T-cell (primary cell): ENCODE measurements around the gene ABHD6. TPM values are rescaled to one million over a fixed set of nuclear protein-coding genes. Genes with fewer than 3 reads are reported as not detected.

ENCODE experiments used
- ATAC-seq, 4 experiments: fragments of 200-7000 bp in 3 of 4; fragments of 150-1000 bp in 1 of 4; cut with Tn5 transposase; replicated peaks in 1 of 4; 1 replicate in 3 of 4; 2 replicates in 1 of 4; pipeline ENCODE4 v1.10.0; 2021; ENCODE audit warnings: moderate library complexity in 3 of 4, mild to moderate bottlenecking in 2 of 4, moderate number of reproducible peaks in 1 of 4
- CTCF ChIA-PET, 2 donors: fragments of 300-600 bp; sonication (Branson Sonifier 250); formaldehyde crosslinking; loops; one replicate each; lab custom pipeline; 2022; ENCODE audit warnings: antibody characterized with exemption in 2 of 2; lab: Charles Lee
- POLR2A ChIA-PET, 2 donors: fragments of 300-600 bp; sonication (Branson Sonifier 250); formaldehyde crosslinking; loops; one replicate each; lab custom pipeline; 2022; ENCODE audit warnings: antibody characterized with exemption in 2 of 2; lab: Charles Lee
- DNase-seq, 35 experiments: peaks; one replicate each; pipeline versions ENCODE4 v3.0.0 to v3.0.0-alpha.2; 2013 to 2023
- H3K27ac ChIP-seq: one replicate; pipeline ENCODE4 v1.5.1; 2013; ENCODE audit warnings: low read length
- H3K27me3 ChIP-seq, 2 experiments: replicated peaks in 1 of 2; 1 replicate in 1 of 2; 2 replicates in 1 of 2; pipeline versions ENCODE4 v1.6.1 to v1.7.0; 2013; ENCODE audit warnings: low read length in 1 of 2, mixed read lengths in 1 of 2; ENCODE audit not compliant: control insufficient read depth in 2 of 2, insufficient read depth in 2 of 2; ENCODE audit errors: extremely low read depth in 1 of 2
- H3K36me3 ChIP-seq, 2 donors: 1 replicate in 1 of 2; 2 replicates in 1 of 2; pipeline versions ENCODE4 v1.6.1 to v1.7.0; 2013; ENCODE audit warnings: low read length in 1 of 2; ENCODE audit not compliant: control insufficient read depth in 2 of 2, insufficient read depth in 1 of 2; ENCODE audit errors: extremely low read depth in 1 of 2
- H3K4me1 ChIP-seq, 2 experiments: 1 replicate in 1 of 2; 2 replicates in 1 of 2; pipeline versions ENCODE4 v1.6.1 to v1.7.0; 2013; ENCODE audit warnings: low read length in 2 of 2, mixed read lengths in 1 of 2; ENCODE audit not compliant: insufficient read depth in 2 of 2, control insufficient read depth in 1 of 2; ENCODE audit errors: extremely low read depth in 1 of 2
- H3K4me3 ChIP-seq, 2 donors: 1 replicate in 1 of 2; 2 replicates in 1 of 2; pipeline versions ENCODE4 v1.5.1 to v1.7.0; 2013; ENCODE audit warnings: mild to moderate bottlenecking in 2 of 2, low read length in 1 of 2, moderate library complexity in 1 of 2; ENCODE audit not compliant: control insufficient read depth in 1 of 2; ENCODE audit errors: extremely low read depth in 1 of 2
- H3K9me3 ChIP-seq: 2 replicates; pipeline ENCODE4 v1.7.0; 2013
- H3K27ac Mint-ChIP-seq, 2 donors: one replicate each; pipeline ENCODE4 v1.8.0; 2020 to 2021; ENCODE audit warnings: mild to moderate bottlenecking in 2 of 2, mixed read lengths in 2 of 2
- H3K27me3 Mint-ChIP-seq, 2 donors: one replicate each; pipeline ENCODE4 v1.8.0; 2021 to 2022; ENCODE audit warnings: mixed read lengths in 2 of 2
- H3K36me3 Mint-ChIP-seq: one replicate; pipeline ENCODE4 v1.8.0; 2021; ENCODE audit warnings: mixed read lengths
- H3K4me1 Mint-ChIP-seq, 3 donors: one replicate each; pipeline ENCODE4 v1.8.0; 2020 to 2022; ENCODE audit warnings: mixed read lengths in 3 of 3, mild to moderate bottlenecking in 1 of 3
- H3K4me3 Mint-ChIP-seq, 3 donors: one replicate each; pipeline ENCODE4 v1.8.0; 2020 to 2022; ENCODE audit warnings: mild to moderate bottlenecking in 3 of 3, mixed read lengths in 3 of 3, moderate library complexity in 3 of 3
- H3K9me3 Mint-ChIP-seq, 3 donors: one replicate each; pipeline ENCODE4 v1.8.0; 2020 to 2022; ENCODE audit warnings: mixed read lengths in 3 of 3
- WGBS: methylation state at CpG from one replicate; pipeline ENCODE4 v1.1.5; 2013; ENCODE audit warnings: missing lambda C conversion rate; ENCODE audit not compliant: insufficient coverage; 5-methylcytosine and 5-hydroxymethylcytosine counted together
- total RNA-seq, 35 experiments: library from RNA in 6 of 35; stranded (reverse) in 6 of 35; fragments of 120-200 nt in 1 of 35; gene quantifications; one replicate each; pipeline versions ENCODE4 v1.2.1 to v1.2.4 and lab custom pipeline; 2013 to 2026

ABHD6 gene
- total RNA-seq, 5 donors from 2014 or later (not counting 1 experiment from before 2014, with no cell fraction given) = 3.9 to 7.0 (median 5.5) TPM

DNA sequence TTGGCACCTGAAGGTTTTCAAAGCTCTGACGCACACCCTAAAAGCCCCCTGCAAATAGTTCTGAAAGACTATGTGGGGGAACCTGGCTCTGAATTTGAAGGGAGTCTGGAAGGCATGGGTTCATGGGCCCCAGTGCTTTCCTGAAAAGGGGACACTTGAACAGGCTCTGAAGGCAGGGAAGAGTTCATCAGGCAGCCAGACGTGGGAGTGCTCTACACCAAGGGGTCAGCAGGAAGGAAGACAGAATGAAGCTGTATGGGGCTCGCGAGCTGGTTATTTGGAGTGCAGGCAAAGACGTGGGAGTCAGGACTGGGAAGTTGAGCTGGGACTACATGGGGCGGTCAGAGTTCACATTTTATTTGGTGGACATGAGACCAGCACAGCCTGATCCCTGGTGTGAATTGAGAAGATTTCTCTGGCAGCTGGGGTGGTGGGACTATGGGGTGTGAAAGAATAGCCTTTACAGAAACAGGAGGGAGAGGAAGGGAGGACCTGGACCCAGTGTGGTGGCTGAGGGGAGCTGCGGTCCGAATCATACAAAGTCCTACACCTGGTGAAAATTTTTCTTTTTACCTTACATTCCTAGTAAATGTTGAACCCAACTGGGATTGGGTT is 12.6 kb downstream of the ABHD6 start:
- no peaks in the 10 kb centered on the region for H3K9me3 ChIP-seq
- H3K27ac Mint-ChIP-seq = no peak overlapping the region
- CTCF ChIA-PET = no interaction called here
- H3K4me3 Mint-ChIP-seq = no peak overlapping the region
- POLR2A ChIA-PET = no interaction called here
- H3K36me3 ChIP-seq = peaks cover 0 to 3% of the 10 kb centered on the region in 2 donors
- peaks cover 8% of the 10 kb centered on the region for H3K36me3 Mint-ChIP-seq
- no peaks in the 10 kb centered on the region for H3K9me3 Mint-ChIP-seq
- ATAC-seq (no peak), DNase-seq (no peak)
- no peaks in the 10 kb centered on the region for H3K27me3 ChIP-seq
- H3K4me3 ChIP-seq = no peak overlapping the region
- H3K4me1 ChIP-seq = peaks cover 0 to 2% of the 10 kb centered on the region in 2 experiments
- no peaks in the 10 kb centered on the region for H3K27me3 Mint-ChIP-seq
- H3K4me1 Mint-ChIP-seq = peaks cover 0 to 14% (median 6%) of the 10 kb centered on the region in 3 donors
- no peak overlapping the region for H3K27ac ChIP-seq
- WGBS = 96% methylated on average over 5 of the region's 8 CpGs

DNA sequence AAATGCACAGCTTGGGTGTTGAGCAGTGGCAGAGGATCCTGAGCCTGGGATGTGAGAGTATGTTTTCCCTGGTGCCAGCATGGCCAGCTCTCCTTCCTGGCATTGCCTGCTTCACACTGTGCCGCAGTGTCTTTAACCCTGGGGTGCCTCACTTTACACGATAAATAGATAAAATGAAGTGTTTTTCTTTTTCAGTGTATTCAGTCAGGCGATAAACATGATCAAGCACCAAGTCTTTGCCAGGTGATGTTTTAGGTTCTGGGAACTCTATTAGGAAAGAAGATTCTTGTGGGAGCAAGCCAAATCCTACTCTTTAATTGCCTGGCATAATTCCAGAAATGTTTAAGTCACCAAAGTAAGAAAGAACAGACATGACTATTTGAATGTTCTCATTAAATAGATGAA is 14.0 kb downstream of the ABHD6 start:
- Mint-ChIP-seq H3K36me3 (peaks cover 16% of the 10 kb centered on the region), H3K27me3 (no peaks in the 10 kb centered on the region), H3K4me1 (peaks cover 0 to 14% (median 6%) of the 10 kb centered on the region in 3 donors), H3K9me3 (no peaks in the 10 kb centered on the region), H3K27ac (no peak overlapping the region), H3K4me3 (no peak overlapping the region)
- Histone ChIP-seq H3K9me3 (no peaks in the 10 kb centered on the region), H3K36me3 (peaks cover 0 to 3% of the 10 kb centered on the region in 2 donors), H3K4me1 (peaks cover 0 to 2% of the 10 kb centered on the region in 2 experiments), H3K4me3 (no peak overlapping the region), H3K27me3 (no peaks in the 10 kb centered on the region), H3K27ac (no peak overlapping the region)
- ChIA-PET POLR2A (interaction anchor here in 1 of 2 donors (0.5 kb wide), 1 partner anchor 365 kb away, joined by 6 read pairs; no protein-coding TSS in a partner anchor), CTCF (no interaction called here)
- WGBS = 100% methylated on average over 3 of the region's 3 CpGs
- ATAC-seq (no peak), DNase-seq (no peak)

DNA sequence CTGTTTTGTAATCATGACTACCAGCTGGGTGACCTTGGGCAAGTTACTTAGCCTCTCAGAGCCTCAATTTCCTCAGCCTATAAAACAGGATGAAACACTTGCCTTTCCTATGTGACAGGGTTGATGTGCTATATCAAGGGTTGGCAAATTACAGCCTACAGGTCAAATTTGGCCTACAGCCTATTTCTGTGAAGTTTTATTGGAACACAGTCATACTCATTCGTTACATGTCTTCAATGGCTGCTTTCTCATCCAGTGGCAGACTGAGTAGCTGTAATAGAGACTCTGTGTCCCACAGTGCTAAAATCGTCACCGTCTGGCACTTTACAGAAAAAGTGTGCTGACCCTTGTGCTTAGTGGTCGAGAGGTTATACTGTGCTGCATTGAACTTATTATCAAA is 16.6 kb downstream of the ABHD6 start:
- ChIA-PET CTCF (interaction anchor here in 1 of 2 donors (0.5 kb wide), 1 partner anchor 23 kb away, joined by 6 read pairs; no protein-coding TSS in a partner anchor), POLR2A (no interaction called here)
- H3K27me3 ChIP-seq = no peaks in the 10 kb centered on the region
- no peaks in the 10 kb centered on the region for H3K27me3 Mint-ChIP-seq
- no peaks in the 10 kb centered on the region for H3K9me3 Mint-ChIP-seq
- WGBS = 100% methylated on average over 1 of the region's 4 CpGs
- H3K9me3 ChIP-seq = no peaks in the 10 kb centered on the region
- peaks cover 0 to 2% of the 10 kb centered on the region in 2 experiments for H3K4me1 ChIP-seq
- H3K36me3 Mint-ChIP-seq = peaks cover 36% of the 10 kb centered on the region
- H3K27ac ChIP-seq = no peak overlapping the region
- no peak overlapping the region for H3K4me3 ChIP-seq
- ATAC-seq (no peak), DNase-seq (no peak)
- H3K27ac Mint-ChIP-seq = no peak overlapping the region
- no peak overlapping the region for H3K4me3 Mint-ChIP-seq
- peaks cover 7 to 14% of the 10 kb centered on the region in 2 donors for H3K36me3 ChIP-seq
- H3K4me1 Mint-ChIP-seq = peaks cover 0 to 11% (median 6%) of the 10 kb centered on the region in 3 donors

DNA sequence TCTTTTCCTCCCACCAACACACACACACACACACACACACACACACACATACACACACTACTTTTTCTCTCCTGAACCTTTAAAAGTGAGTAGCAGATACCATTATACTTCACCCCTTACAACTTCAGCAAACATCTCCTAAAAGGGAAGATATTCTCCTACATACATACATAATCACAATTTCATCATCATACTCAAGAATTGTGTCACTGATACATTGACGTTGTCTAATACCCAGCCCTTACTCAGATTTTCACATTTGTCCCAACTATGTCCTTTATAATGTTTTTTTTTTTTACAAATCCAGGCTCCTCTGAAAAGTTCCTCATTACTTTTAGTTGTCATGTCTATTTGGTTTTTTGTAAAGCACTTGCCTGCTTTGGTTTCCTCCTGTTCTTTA is 18.5 kb downstream of the ABHD6 start:
- WGBS = no CpG with 5 or more reads among the region's 1 CpG
- no peak for DNase-seq
- Mint-ChIP-seq H3K36me3 (peaks cover 35% of the 10 kb centered on the region), H3K27me3 (no peaks in the 10 kb centered on the region), H3K27ac (no peak overlapping the region), H3K4me1 (peaks cover 0 to 5% (median 5%) of the 10 kb centered on the region in 3 donors), H3K9me3 (no peaks in the 10 kb centered on the region), H3K4me3 (no peak overlapping the region)
- Histone ChIP-seq H3K4me1 (peaks cover 0 to 2% of the 10 kb centered on the region in 2 experiments), H3K4me3 (no peak overlapping the region), H3K27ac (no peak overlapping the region), H3K36me3 (peaks cover 12 to 15% of the 10 kb centered on the region in 2 donors), H3K9me3 (no peaks in the 10 kb centered on the region), H3K27me3 (no peaks in the 10 kb centered on the region)
- ATAC-seq = no peak
- CTCF ChIA-PET = no interaction called here
- POLR2A ChIA-PET = no interaction called here

DNA sequence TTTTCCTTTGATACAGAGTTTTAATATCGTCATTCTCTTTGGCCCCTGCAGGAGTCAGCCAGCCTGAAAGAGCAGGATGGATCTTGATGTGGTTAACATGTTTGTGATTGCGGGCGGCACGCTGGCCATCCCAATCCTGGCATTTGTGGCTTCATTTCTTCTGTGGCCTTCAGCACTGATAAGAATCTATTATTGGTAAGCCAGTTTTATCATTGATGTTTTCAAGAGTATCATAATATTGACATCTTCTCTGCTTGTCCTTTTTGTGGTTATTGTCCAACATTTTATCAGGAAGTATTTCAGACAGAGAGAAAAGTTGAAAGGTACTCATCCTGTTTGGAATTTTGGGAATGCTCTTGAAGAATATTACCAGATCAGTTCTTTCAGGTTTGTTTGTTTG is 18.9 kb downstream of the ABHD6 start:
- Histone ChIP-seq H3K4me3 (no peak overlapping the region), H3K4me1 (peaks cover 0 to 2% of the 10 kb centered on the region in 2 experiments), H3K9me3 (no peaks in the 10 kb centered on the region), H3K36me3 (peaks cover 12 to 15% of the 10 kb centered on the region in 2 donors), H3K27ac (no peak overlapping the region), H3K27me3 (no peaks in the 10 kb centered on the region)
- ATAC-seq (no peak), DNase-seq (no peak)
- POLR2A ChIA-PET = no interaction called here
- no CpG with 5 or more reads among the region's 4 CpGs for whole genome bisulfite sequencing
- H3K4me3 Mint-ChIP-seq = no peak overlapping the region
- CTCF ChIA-PET = no interaction called here
- peaks cover 0 to 5% (median 5%) of the 10 kb centered on the region in 3 donors for H3K4me1 Mint-ChIP-seq
- peaks cover 33% of the 10 kb centered on the region for H3K36me3 Mint-ChIP-seq
- H3K9me3 Mint-ChIP-seq = no peaks in the 10 kb centered on the region
- H3K27ac Mint-ChIP-seq = no peak overlapping the region
- no peaks in the 10 kb centered on the region for H3K27me3 Mint-ChIP-seq

DNA sequence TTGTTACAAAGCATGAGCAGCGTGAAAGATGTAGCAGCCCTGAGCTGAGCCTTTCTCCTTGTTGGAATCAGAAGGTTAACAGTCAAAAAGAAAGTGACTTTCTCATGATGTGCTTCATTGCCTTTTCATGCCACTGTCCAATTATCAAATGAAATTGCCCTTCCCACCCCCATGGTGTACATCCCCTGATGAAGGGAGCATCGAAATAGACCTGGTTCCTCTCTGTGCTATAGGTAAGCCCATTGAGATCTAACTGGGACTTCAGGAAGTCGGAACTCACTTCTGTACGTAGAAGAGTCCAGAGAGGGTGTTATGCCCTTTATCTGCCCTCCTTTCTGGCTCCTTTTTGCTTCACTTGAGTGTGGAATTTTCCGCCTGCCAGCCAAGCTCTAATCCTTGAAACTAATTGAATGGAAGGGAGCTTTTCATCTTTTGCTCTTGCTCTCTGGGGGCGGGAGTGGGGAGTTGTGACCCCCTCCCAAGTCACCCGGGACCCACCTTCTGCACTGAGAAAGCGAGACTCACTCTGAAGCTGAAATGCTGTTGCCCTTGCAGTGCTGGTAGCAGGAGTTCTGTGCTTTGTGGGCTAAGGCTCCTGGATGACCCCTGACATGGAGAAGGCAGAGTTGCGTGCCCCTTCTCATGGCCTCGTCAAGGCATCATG is 20.9 kb downstream of the ABHD6 start:
- Mint-ChIP-seq H3K27ac (no peak overlapping the region), H3K9me3 (no peaks in the 10 kb centered on the region), H3K4me1 (peaks cover 0 to 2% (median 0%) of the 10 kb centered on the region in 3 donors), H3K36me3 (peaks cover 38% of the 10 kb centered on the region), H3K27me3 (no peaks in the 10 kb centered on the region), H3K4me3 (no peak overlapping the region)
- H3K4me1 ChIP-seq = no peaks in the 10 kb centered on the region
- ChIA-PET CTCF (no interaction called here), POLR2A (no interaction called here)
- H3K27me3 ChIP-seq = no peaks in the 10 kb centered on the region
- H3K36me3 ChIP-seq = peaks cover 9 to 15% of the 10 kb centered on the region in 2 donors
- DNase-seq (no peak), ATAC-seq (no peak)
- H3K4me3 ChIP-seq = no peak overlapping the region
- WGBS = 87% methylated on average over 5 of the region's 10 CpGs
- H3K9me3 ChIP-seq = no peaks in the 10 kb centered on the region
- H3K27ac ChIP-seq = no peak overlapping the region
